GM10248 (cell line): ENCODE measurements around the gene DMBX1.
A peak's percentile ranks its signal among the peaks of the same experiment; 100 is the strongest.

Experiments
- CTCF ChIA-PET: fragments of 300-600 bp; sonication (Branson Sonifier 250); formaldehyde crosslinking; extraction: SDS; loops from one replicate; lab custom pipeline; 2021; ENCODE audit warnings: antibody characterized with exemption; lab: Yijun Ruan, JAX
- POLR2A ChIA-PET: fragments of 350-650 bp; sonication (Branson Sonifier 250); formaldehyde crosslinking; extraction: SDS; loops from one replicate; lab custom pipeline; 2020; ENCODE audit warnings: antibody characterized with exemption; lab: Yijun Ruan, JAX
- DNase-seq: peaks from one replicate; pipeline ENCODE4 v3.0.0; 2012; ENCODE audit errors: extremely low spot score
- TF ChIP-seq, protein P1 (sequence below): IDR thresholded peaks from 2 replicates; pipeline ENCODE4 v1.5.1; 2012; ENCODE audit warnings: mild to moderate bottlenecking, low read depth; ENCODE audit errors: extremely low read depth, missing control alignments, control extremely low read depth

The DMBX1 gene

DNA sequence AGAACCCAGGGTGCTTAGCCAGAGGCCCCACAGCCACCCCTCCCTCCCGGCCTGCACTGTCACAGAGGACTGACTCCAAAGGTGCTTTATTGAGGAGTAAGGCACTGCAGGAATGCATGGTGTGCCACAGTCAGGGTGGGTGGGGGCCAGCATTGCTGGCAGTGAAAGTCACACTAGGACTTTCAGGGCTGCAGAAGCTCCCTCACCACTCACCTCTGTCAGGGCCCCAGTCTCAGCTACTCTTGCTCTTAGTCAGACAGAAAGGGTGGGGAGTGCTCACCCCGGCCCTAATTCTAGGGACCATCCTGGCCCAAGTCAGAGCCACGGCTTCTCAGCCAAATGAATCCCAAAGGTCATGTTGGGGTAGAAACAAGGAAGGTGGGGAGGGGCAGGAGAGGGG is 42.5 kb downstream of the DMBX1 start:
- POLR2A ChIA-PET = no interaction called here

DNA sequence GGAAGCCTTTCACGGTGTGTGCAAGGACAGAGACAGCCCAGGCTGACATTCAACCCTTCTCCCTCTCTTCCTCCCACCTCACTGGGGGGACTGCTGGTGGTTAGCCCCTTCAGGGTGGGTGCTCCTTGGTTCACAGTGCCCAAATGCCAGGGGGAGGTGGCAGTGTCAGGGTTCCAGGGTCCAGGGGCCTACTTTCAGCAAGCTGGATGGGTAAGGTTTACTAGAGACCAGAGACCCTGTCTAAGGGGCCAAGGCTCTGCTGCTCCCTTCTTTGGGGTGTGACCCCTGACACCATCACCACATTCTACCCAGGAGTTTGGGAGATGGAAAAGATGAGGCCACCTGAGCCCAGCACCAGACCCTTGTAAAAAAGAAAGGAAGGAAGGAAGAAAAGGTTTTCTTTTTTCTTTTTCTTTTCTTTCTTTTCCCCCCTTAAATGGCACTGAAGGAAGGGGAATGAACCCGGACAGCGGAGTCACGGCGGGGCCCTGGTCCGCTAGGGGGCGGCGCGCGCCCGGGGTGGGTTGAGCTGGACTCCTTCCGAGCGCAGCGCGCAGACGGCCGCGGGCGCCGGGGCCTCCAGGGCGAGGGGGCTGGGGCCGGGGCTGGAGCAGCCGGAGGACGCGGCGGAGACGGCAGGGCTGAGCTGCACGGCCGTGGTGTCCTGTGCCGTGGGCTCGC is 43.0 kb downstream of the DMBX1 start:
- TF ChIP-seq, protein P1, sequence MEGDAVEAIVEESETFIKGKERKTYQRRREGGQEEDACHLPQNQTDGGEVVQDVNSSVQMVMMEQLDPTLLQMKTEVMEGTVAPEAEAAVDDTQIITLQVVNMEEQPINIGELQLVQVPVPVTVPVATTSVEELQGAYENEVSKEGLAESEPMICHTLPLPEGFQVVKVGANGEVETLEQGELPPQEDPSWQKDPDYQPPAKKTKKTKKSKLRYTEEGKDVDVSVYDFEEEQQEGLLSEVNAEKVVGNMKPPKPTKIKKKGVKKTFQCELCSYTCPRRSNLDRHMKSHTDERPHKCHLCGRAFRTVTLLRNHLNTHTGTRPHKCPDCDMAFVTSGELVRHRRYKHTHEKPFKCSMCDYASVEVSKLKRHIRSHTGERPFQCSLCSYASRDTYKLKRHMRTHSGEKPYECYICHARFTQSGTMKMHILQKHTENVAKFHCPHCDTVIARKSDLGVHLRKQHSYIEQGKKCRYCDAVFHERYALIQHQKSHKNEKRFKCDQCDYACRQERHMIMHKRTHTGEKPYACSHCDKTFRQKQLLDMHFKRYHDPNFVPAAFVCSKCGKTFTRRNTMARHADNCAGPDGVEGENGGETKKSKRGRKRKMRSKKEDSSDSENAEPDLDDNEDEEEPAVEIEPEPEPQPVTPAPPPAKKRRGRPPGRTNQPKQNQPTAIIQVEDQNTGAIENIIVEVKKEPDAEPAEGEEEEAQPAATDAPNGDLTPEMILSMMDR = peak; percentile 67
- POLR2A ChIA-PET = no interaction called here
- DNase-seq = peak; percentile 76
- CTCF ChIA-PET = interaction anchor here (0.7 to 16.4 kb wide), 11 partner anchors 10 to 193 kb away, joined by 3 to 169 read pairs (median 4); no protein-coding TSS in a partner anchor

More for the DNA sequence above, 42.5 kb downstream of the DMBX1 start:
- DNase-seq = no peak
- TF ChIP-seq, protein P1 = no peak
- CTCF ChIA-PET = interaction anchor here (1.7 to 16.4 kb wide), 4 partner anchors 17 to 90 kb away, joined by 4 to 169 read pairs (median 6); no protein-coding TSS in a partner anchor

DNA sequence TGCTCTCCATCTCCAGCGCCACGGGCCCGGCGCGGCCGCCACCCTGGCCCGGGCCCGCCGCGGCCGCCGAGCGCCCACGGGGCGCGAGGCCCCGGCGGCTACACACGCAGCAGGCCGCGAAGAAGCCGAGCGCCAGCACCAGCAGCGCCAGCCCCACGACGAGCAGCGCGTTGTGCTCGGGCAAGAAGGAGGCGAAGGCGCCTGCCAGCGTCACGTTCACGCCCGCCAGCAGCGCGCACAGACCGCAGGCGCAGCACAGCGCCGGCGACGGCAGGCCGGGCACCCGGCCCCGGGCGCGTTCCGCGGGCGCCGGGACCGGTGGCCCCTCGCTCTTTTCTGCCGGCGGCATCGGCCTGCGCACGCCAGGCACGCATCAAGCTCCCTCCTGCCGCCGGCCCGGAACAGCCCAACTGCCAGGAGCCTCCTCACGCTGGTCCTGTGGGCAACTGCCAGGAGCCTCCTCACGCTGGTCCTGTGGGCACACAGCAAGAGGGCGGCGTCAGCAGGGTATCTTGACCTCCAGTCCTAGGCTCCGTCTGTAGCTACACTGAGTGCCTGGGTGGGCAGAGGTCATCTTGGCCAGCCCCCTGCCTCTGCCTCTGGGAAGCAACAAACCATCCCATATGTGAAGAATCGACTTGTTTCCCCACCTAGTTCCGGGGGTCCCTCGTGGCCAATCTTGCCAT is 43.7 kb downstream of the DMBX1 start:
- no peak for DNase-seq
- TF ChIP-seq, protein P1 = no peak
- POLR2A ChIA-PET = no interaction called here
- CTCF ChIA-PET = interaction anchor here (0.7 to 16.4 kb wide), 12 partner anchors 7 to 192 kb away, joined by 3 to 169 read pairs (median 4); no protein-coding TSS in a partner anchor

DNA sequence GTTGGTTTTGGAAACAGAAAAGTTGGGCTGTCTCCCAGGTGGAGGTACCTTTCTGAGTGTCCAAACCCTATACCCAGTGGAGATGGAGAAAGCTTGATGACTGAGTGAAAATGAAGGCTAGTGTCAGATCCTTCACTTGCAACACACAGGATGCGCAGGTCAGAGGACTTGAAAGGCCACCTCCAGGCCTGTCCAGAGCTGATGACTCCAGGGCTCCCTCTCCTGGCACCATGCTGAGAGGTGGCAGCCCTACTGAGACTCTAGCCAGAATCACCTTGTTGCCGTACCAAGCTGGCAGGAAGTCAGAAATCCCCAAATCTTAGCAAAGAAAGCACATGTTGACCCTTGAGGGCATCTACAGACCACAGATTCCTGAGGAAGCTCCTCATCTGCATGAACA is 45.4 kb downstream of the DMBX1 start:
- TF ChIP-seq, protein P1 = peak; percentile 57
- DNase-seq = no peak
- ChIA-PET CTCF (interaction anchor here (0.8 to 16.4 kb wide), 14 partner anchors 9 to 190 kb away, joined by 3 to 169 read pairs (median 4); partner anchors contain the start of gene KNCN), POLR2A (no interaction called here)

DNA sequence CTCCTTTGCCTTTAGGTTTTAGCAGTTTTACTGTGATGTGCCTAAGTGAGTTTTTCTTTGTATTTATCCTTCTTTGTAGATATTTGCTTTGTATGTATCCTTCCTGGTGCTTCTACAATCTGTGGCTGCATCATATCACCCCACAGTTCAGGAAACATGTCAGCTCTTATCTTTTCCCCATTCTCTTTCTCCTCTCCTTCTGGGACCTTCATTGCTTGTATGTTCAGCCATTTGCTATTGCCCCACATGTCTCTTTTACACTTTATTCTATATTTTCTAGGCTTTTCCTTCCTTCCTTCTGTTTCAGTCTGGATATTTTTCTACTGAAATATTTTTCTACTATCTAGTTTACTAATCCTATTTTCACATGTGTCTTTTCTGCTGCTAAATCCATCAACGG is 46.9 kb downstream of the DMBX1 start:
- ChIA-PET CTCF (interaction anchor here (1.3 to 16.4 kb wide), 3 partner anchors 9 to 97 kb away, joined by 3 to 169 read pairs (median 5); no protein-coding TSS in a partner anchor), POLR2A (no interaction called here)
- DNase-seq = no peak
- TF ChIP-seq, protein P1 = no peak

DNA sequence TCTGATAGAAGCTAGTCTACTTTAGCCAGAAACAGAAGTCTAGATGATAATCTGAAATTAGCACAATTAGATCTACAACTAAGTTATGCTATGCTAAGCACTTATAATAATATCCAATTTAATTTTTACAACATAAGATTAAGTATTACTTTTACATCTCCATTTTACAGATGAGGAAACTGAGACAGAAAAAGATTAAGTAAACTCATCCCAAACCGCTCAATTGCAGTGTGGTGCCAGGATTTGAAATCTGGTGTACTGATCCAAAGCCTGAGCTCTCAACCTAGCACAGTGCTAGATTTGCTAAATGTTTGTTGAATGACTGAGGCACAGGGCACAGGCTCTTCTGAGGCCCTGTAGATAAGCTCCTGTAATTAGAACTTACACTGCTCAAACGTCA is 48.0 kb downstream of the DMBX1 start:
- ChIA-PET POLR2A (no interaction called here), CTCF (interaction anchor here (1.2 to 16.4 kb wide), 5 partner anchors 9 to 95 kb away, joined by 3 to 169 read pairs (median 3); no protein-coding TSS in a partner anchor)
- TF ChIP-seq, protein P1 = no peak
- DNase-seq = no peak
